ENCODE measurements around the gene DONSON.

Gene DONSON

GRCh38 chr21:33537212-33537611, 51.3 kb downstream of the DONSON start:
- TF ChIP-seq CTCF (IDR thresholded peaks at IDR 0.05; ENCODE audit: low read depth, low read length), result no peak
- H3K4me3 ChIP-seq (ENCODE audit: low read depth, low read length), result no peak overlapping the region

- TF ChIP-seq CTCF (IDR thresholded peaks at IDR 0.05; ENCODE audit: low read depth, low read length), result no peak
- H3K4me3 ChIP-seq (ENCODE audit: low read depth, low read length), result no peak overlapping the region
Observed at GRCh38 chr21:33531007-33531406, 57.5 kb downstream of the DONSON start.

Data from WI38 (cell line).